PC-9 (cell line): ENCODE results near the gene GID4. TPM values are rescaled to one million over a fixed set of nuclear protein-coding genes. Genes with fewer than 3 reads are reported as not detected.

Experiments used
- BruUV-seq: library from RNA; stranded (reverse); fragments of 400-500 nt; replicated peaks from 2 replicates; lab custom pipeline; 2021; lab: Mats Ljungman, UMichigan
- CTCF ChIA-PET: fragments of 300-600 bp; sonication (Branson Sonifier 250); formaldehyde crosslinking; loops from one replicate; lab custom pipeline; 2022; ENCODE audit warnings: antibody characterized with exemption; lab: Charles Lee
- POLR2A ChIA-PET: fragments of 300-600 bp; sonication (Branson Sonifier 250); formaldehyde crosslinking; loops from one replicate; lab custom pipeline; 2022; ENCODE audit warnings: antibody characterized with exemption; ENCODE audit not compliant: unreplicated experiment; lab: Charles Lee
- DNase-seq, 2 experiments: peaks; one replicate each; pipeline versions ENCODE4 v3.0.0 to v3.0.0-alpha.2; 2015 to 2022; ENCODE audit warnings: mixed read lengths in 1 of 2
- H2AFZ ChIP-seq: fragments of 200-600 bp; sonication (generic); 2 replicates; pipeline ENCODE4 v1.8.1; 2017; ENCODE audit warnings: antibody characterized with exemption
- H3F3A ChIP-seq: fragments of 200-600 bp; sonication (generic); 2 replicates; pipeline ENCODE4 v1.8.1; 2017; ENCODE audit warnings: antibody characterized with exemption, mild to moderate bottlenecking, low read depth; ENCODE audit not compliant: insufficient read depth
- H3K27ac ChIP-seq: fragments of 200-600 bp; sonication (generic); 2 replicates; pipeline ENCODE4 v1.6.1; 2016; ENCODE audit warnings: mixed run types
- H3K27me3 ChIP-seq: fragments of 200-600 bp; sonication (generic); 2 replicates; pipeline ENCODE4 v1.6.1; 2016; ENCODE audit warnings: low read depth, mixed run types; ENCODE audit not compliant: insufficient read depth
- H3K36me3 ChIP-seq: fragments of 200-600 bp; sonication (generic); 2 replicates; pipeline ENCODE4 v1.6.1; 2016; ENCODE audit warnings: low read depth, mixed run types
- H3K4me1 ChIP-seq: fragments of 200-600 bp; sonication (generic); replicated peaks from 2 replicates; pipeline ENCODE4 v1.6.1; 2016; ENCODE audit warnings: mixed run types; ENCODE audit not compliant: insufficient read depth
- H3K4me2 ChIP-seq: fragments of 200-600 bp; sonication (generic); 2 replicates; pipeline ENCODE4 v1.6.1; 2017; ENCODE audit warnings: mixed run types
- H3K4me3 ChIP-seq: fragments of 200-600 bp; sonication (generic); 2 replicates; pipeline ENCODE4 v1.6.1; 2016; ENCODE audit warnings: mixed run types
- H3K79me2 ChIP-seq: fragments of 200-600 bp; sonication (generic); 2 replicates; pipeline ENCODE4 v1.6.1; 2017; ENCODE audit warnings: low read depth, mixed run types
- H3K9me2 ChIP-seq: fragments of 200-600 bp; sonication (generic); 2 replicates; pipeline ENCODE4 v1.8.1; 2017; ENCODE audit warnings: mild to moderate bottlenecking; ENCODE audit not compliant: insufficient read depth
- H3K9me3 ChIP-seq: fragments of 200-600 bp; sonication (generic); 2 replicates; pipeline ENCODE4 v1.8.1; 2016; ENCODE audit warnings: low read depth; ENCODE audit not compliant: insufficient read depth
- H4K20me1 ChIP-seq: fragments of 200-600 bp; sonication (generic); 2 replicates; pipeline ENCODE4 v1.8.1; 2017; ENCODE audit not compliant: insufficient read depth
- EZH2 ChIP-seq: fragments of 200-600 bp; sonication (generic); IDR thresholded peaks from 2 replicates; pipeline ENCODE4 v1.8.0; 2017; ENCODE audit warnings: antibody characterized with exemption, low read depth
- intact Hi-C: fragments of 100-400 bp; cut with micrococcal nuclease; formaldehyde crosslinking; loops from one replicate; pipeline ENCODE4 v1.10.0; 2022; ENCODE audit not compliant: unreplicated experiment
- total RNA-seq: library from RNA; stranded (reverse); gene quantifications from 2 replicates; pipeline ENCODE4 v1.2.3, GENCODE V29; 2021
- TF ChIP-seq, protein P1 (sequence below): fragments of 200-600 bp; sonication (generic); conservative IDR thresholded peaks from 2 replicates; pipeline ENCODE4 v1.6.1; 2017; ENCODE audit warnings: mixed run types, antibody characterized with exemption, mild to moderate bottlenecking, moderate library complexity

Gene GID4
- total RNA-seq, 1 experiment from 2014 or later, result 19.0 TPM

DNA sequence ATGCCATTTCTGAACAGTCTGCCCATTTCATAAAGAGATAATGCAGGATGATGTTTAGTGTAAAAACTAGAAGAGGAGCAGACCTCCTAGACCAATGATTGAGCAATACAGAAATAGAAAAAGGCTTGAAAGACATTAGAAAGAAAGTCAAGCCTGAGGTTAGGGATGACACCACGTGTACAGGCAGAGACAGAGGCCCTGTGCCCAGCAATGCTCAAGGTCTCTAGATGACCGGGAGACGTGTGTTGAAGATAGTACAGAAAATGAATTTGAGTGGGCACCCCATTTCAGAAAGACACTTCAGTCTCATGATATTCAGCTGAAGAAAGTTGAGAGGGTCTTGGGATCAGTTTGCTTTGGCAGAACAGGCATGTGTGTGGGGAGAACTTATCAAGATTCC is 5.4 kb downstream of the GID4 start:
- ChIA-PET CTCF (no interaction called here), POLR2A (no interaction called here)
- no peaks in the 10 kb centered on the region for H3K36me3 ChIP-seq
- no peaks in the 10 kb centered on the region; the same call in 1 of the 2 replicates for H4K20me1 ChIP-seq
- H3K27me3 ChIP-seq, result no peaks in the 10 kb centered on the region
- TF ChIP-seq, protein P1, sequence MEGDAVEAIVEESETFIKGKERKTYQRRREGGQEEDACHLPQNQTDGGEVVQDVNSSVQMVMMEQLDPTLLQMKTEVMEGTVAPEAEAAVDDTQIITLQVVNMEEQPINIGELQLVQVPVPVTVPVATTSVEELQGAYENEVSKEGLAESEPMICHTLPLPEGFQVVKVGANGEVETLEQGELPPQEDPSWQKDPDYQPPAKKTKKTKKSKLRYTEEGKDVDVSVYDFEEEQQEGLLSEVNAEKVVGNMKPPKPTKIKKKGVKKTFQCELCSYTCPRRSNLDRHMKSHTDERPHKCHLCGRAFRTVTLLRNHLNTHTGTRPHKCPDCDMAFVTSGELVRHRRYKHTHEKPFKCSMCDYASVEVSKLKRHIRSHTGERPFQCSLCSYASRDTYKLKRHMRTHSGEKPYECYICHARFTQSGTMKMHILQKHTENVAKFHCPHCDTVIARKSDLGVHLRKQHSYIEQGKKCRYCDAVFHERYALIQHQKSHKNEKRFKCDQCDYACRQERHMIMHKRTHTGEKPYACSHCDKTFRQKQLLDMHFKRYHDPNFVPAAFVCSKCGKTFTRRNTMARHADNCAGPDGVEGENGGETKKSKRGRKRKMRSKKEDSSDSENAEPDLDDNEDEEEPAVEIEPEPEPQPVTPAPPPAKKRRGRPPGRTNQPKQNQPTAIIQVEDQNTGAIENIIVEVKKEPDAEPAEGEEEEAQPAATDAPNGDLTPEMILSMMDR, result no peak
- no peak for TF ChIP-seq EZH2
- peaks cover 4% of the 10 kb centered on the region; the same call in 1 of the 2 replicates for H3F3A ChIP-seq
- peaks cover 24% of the 10 kb centered on the region for H3K4me1 ChIP-seq
- H3K9me3 ChIP-seq, result no peaks in the 10 kb centered on the region
- intact Hi-C loops, result no loop called here
- DNase-seq, result no peak
- H3K4me3 ChIP-seq, result no peak overlapping the region
- no peak overlapping the region for H2AFZ ChIP-seq
- no peak overlapping the region for H3K4me2 ChIP-seq
- no TSS peak for BruUV-seq
- H3K27ac ChIP-seq, result no peak overlapping the region
- no peaks in the 10 kb centered on the region for H3K9me2 ChIP-seq
- H3K79me2 ChIP-seq, result peaks cover 26% of the 10 kb centered on the region

DNA sequence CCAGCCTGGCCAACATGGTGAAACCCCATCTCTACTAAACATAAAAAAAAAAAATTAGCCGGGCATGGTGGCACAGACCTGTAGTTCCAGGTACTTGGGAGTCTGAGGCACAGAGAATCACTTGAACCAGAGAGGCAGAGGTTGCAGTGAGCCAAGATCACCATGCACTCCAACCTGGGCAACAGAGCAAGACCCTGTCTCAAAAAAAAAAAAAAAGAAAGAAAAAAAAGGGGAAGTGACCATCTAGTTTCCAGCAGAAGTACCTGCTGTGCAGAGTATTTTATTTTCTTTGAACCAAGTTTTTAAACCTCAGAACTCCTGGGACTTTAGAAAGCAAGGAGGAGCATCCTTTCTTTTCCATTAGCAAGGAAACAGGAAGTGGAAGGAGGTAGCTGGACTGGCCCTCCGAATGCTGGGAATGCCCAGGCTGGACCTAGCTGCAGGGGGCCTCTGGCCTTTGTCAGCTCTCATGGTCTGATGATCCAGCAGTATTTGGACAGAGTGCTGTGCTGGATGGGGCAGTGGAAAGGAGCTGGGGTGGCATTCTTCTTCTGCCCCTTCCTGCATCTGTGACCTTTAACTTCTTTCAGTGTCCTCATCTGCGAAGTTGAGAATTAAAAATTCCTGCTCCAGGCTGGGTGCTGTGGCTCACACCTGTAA is 6.6 kb downstream of the GID4 start:
- Histone ChIP-seq H3K79me2 (peaks cover 16% of the 10 kb centered on the region), H3K4me3 (no peak overlapping the region), H3K9me2 (no peaks in the 10 kb centered on the region), H2AFZ (no peak overlapping the region), H3K36me3 (no peaks in the 10 kb centered on the region), H3K27ac (no peak overlapping the region), H4K20me1 (no peaks in the 10 kb centered on the region; the same call in 1 of the 2 replicates), H3K9me3 (no peaks in the 10 kb centered on the region), H3K4me1 (peaks cover 17% of the 10 kb centered on the region), H3K27me3 (no peaks in the 10 kb centered on the region), H3F3A (peaks cover 4% of the 10 kb centered on the region; the same call in 1 of the 2 replicates), H3K4me2 (no peak overlapping the region)
- ChIA-PET POLR2A (no interaction called here), CTCF (no interaction called here)
- TF ChIP-seq EZH2, result no peak
- TF ChIP-seq, protein P1, result no peak
- no TSS peak for BruUV-seq
- DNase-seq, result no peak
- intact Hi-C loops, result no loop called here

DNA sequence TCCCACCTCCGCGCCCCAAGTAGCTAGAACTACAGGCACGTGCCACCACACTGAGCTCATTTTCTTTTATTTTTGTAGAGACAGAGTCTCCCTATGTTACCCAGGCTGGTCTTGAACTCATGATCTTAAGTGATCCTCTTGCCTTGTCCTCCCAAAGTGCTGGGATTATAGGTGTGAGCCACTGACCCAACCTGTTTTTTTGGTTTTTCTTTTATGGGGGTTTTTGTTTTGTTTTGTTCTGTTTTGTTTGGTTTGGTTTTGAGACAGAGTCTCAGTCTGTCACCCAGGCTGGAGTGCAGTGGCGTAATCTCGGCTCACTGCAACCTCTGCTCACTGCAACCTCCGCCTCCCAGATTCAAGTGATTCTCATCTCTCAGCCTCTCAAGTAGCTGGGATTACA is 16.4 kb downstream of the GID4 start:
- no peaks in the 10 kb centered on the region for H3K79me2 ChIP-seq
- no peak for DNase-seq
- no peak overlapping the region for H3K4me2 ChIP-seq
- no peak overlapping the region for H3K4me3 ChIP-seq
- ChIA-PET POLR2A (interaction anchor here (0.5 to 0.6 kb wide), 2 partner anchors 55 to 183 kb away, joined by 5 read pairs; no protein-coding TSS in a partner anchor), CTCF (no interaction called here)
- no TSS peak for BruUV-seq
- intact Hi-C loops, result no loop called here
- no peak overlapping the region for H2AFZ ChIP-seq
- H3K36me3 ChIP-seq, result peaks cover 19% of the 10 kb centered on the region; the same call in 1 of the 2 replicates
- H3K9me3 ChIP-seq, result no peaks in the 10 kb centered on the region
- no peak overlapping the region for H3K27ac ChIP-seq
- no peaks in the 10 kb centered on the region for H3K4me1 ChIP-seq
- TF ChIP-seq, protein P1, result no peak
- TF ChIP-seq EZH2, result no peak
- H3F3A ChIP-seq, result 0 out of 2 replicates have a peak, but pooled peaks cover 4% of the 10 kb centered on the region
- no peaks in the 10 kb centered on the region for H3K9me2 ChIP-seq
- no peaks in the 10 kb centered on the region for H3K27me3 ChIP-seq
- no peaks in the 10 kb centered on the region for H4K20me1 ChIP-seq
